Measurements from ENCODE around the gene SLC13A5. TPM values are rescaled to one million over a fixed set of nuclear protein-coding genes. Genes with fewer than 3 reads are reported as not detected.
"Not testable (repeated sequence)": the region's sequence is repeated elsewhere in the genome, so short reads cannot be mapped to it uniquely, and the experiment has no call there.

The SLC13A5 gene
- total and polyA plus RNA-seq, 4 donors: 88.4 to 399 (median 244) TPM

GRCh38 chr17:6666077-6666521 is 47.1 kb downstream of the SLC13A5 start:
- Histone ChIP-seq H3K9ac (ENCODE audit: low read depth in 1 of 2, low read length in 2 of 2) (no peak overlapping the region), H3K9me3 (ENCODE audit: control insufficient read depth in 4 of 4, low read length in 3 of 4) (no peaks in the 10 kb centered on the region), H3K4me3 (ENCODE audit: low read depth in 1 of 3, low read length in 3 of 3) (no peak overlapping the region), H3K27me3 (ENCODE audit: control insufficient read depth in 4 of 4, insufficient read depth in 4 of 4, low read length in 3 of 4) (no peaks in the 10 kb centered on the region), H3K4me1 (ENCODE audit: control insufficient read depth in 4 of 4, insufficient read depth in 4 of 4, low read length in 3 of 4) (peaks cover 2 to 12% (median 9%) of the 10 kb centered on the region in 4 donors), H3K36me3 (ENCODE audit: control insufficient read depth in 4 of 4, insufficient read depth in 3 of 4, low read depth in 1 of 4, low read length in 3 of 4) (no peaks in the 10 kb centered on the region), H3K27ac (ENCODE audit: low read depth in 1 of 2, low read length in 2 of 2) (no peak overlapping the region)
- DNase-seq (ENCODE audit: low spot score): peak; percentile 69
- 10% methylated on average over 9 of the region's 9 CpGs for WGBS
- TF ChIP-seq, protein P1, sequence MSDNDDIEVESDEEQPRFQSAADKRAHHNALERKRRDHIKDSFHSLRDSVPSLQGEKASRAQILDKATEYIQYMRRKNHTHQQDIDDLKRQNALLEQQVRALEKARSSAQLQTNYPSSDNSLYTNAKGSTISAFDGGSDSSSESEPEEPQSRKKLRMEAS (IDR thresholded peaks at IDR 0.05): no peak
- TF ChIP-seq RAD21 (IDR thresholded peaks at IDR 0.05): peak; percentile 99
- peak; percentile 9 to 31 for TF ChIP-seq HNF4A (conservative IDR thresholded peaks at IDR 0.05)
- TF ChIP-seq CTCF (IDR thresholded peaks at IDR 0.05; ENCODE audit: low read depth, low read length, missing input control): peak; percentile 94

GRCh38 chr17:6663200-6663599 is 50.0 kb downstream of the SLC13A5 start:
- H3K27ac ChIP-seq (ENCODE audit: low read depth in 1 of 2, low read length in 2 of 2); H3K9me3 ChIP-seq (ENCODE audit: control insufficient read depth in 4 of 4, low read length in 3 of 4); H3K4me3 ChIP-seq (ENCODE audit: low read depth in 1 of 3, low read length in 3 of 3); H3K27me3 ChIP-seq (ENCODE audit: control insufficient read depth in 4 of 4, insufficient read depth in 4 of 4, low read length in 3 of 4); H3K4me1 ChIP-seq (ENCODE audit: control insufficient read depth in 4 of 4, insufficient read depth in 4 of 4, low read length in 3 of 4); DNase-seq (ENCODE audit: low spot score); H3K9ac ChIP-seq (ENCODE audit: low read depth in 1 of 2, low read length in 2 of 2); H3K36me3 ChIP-seq (ENCODE audit: control insufficient read depth in 4 of 4, insufficient read depth in 3 of 4, low read depth in 1 of 4, low read length in 3 of 4): not testable (repeated sequence)
- WGBS: 94% methylated on average over 14 of the region's 14 CpGs

- no peaks in the 10 kb centered on the region for H3K27me3 ChIP-seq (ENCODE audit: control insufficient read depth in 4 of 4, insufficient read depth in 4 of 4, low read length in 3 of 4)
- TF ChIP-seq RXRA (IDR thresholded peaks at IDR 0.05) (no peak), CTCF (IDR thresholded peaks at IDR 0.05; ENCODE audit: low read depth, low read length, missing input control) (no peak), HNF4A (conservative IDR thresholded peaks at IDR 0.05) (no peak), HNF4G (IDR thresholded peaks at IDR 0.05) (no peak), GABPA (IDR thresholded peaks at IDR 0.05 in 1 of 2, conservative IDR thresholded peaks at IDR 0.05 in 1 of 2) (no peak), TAF1 (conservative IDR thresholded peaks at IDR 0.05) (no peak), FOXA1 (IDR thresholded peaks at IDR 0.05) (no peak), EGR1 (IDR thresholded peaks at IDR 0.05; ENCODE audit: low read depth in 2 of 2) (no peak), YY1 (IDR thresholded peaks at IDR 0.05) (no peak), NR2F2 (IDR thresholded peaks at IDR 0.05) (no peak), JUND (IDR thresholded peaks at IDR 0.05) (no peak), RAD21 (IDR thresholded peaks at IDR 0.05) (no peak), SP1 (IDR thresholded peaks at IDR 0.05) (no peak), FOXA2 (IDR thresholded peaks at IDR 0.05) (no peak)
- TF ChIP-seq, protein P2, sequence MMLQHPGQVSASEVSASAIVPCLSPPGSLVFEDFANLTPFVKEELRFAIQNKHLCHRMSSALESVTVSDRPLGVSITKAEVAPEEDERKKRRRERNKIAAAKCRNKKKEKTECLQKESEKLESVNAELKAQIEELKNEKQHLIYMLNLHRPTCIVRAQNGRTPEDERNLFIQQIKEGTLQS (IDR thresholded peaks at IDR 0.05): no peak
- TF ChIP-seq, protein P3, sequence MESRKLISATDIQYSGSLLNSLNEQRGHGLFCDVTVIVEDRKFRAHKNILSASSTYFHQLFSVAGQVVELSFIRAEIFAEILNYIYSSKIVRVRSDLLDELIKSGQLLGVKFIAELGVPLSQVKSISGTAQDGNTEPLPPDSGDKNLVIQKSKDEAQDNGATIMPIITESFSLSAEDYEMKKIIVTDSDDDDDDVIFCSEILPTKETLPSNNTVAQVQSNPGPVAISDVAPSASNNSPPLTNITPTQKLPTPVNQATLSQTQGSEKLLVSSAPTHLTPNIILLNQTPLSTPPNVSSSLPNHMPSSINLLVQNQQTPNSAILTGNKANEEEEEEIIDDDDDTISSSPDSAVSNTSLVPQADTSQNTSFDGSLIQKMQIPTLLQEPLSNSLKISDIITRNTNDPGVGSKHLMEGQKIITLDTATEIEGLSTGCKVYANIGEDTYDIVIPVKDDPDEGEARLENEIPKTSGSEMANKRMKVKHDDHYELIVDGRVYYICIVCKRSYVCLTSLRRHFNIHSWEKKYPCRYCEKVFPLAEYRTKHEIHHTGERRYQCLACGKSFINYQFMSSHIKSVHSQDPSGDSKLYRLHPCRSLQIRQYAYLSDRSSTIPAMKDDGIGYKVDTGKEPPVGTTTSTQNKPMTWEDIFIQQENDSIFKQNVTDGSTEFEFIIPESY (IDR thresholded peaks at IDR 0.05): no peak
- TF ChIP-seq, protein P4, sequence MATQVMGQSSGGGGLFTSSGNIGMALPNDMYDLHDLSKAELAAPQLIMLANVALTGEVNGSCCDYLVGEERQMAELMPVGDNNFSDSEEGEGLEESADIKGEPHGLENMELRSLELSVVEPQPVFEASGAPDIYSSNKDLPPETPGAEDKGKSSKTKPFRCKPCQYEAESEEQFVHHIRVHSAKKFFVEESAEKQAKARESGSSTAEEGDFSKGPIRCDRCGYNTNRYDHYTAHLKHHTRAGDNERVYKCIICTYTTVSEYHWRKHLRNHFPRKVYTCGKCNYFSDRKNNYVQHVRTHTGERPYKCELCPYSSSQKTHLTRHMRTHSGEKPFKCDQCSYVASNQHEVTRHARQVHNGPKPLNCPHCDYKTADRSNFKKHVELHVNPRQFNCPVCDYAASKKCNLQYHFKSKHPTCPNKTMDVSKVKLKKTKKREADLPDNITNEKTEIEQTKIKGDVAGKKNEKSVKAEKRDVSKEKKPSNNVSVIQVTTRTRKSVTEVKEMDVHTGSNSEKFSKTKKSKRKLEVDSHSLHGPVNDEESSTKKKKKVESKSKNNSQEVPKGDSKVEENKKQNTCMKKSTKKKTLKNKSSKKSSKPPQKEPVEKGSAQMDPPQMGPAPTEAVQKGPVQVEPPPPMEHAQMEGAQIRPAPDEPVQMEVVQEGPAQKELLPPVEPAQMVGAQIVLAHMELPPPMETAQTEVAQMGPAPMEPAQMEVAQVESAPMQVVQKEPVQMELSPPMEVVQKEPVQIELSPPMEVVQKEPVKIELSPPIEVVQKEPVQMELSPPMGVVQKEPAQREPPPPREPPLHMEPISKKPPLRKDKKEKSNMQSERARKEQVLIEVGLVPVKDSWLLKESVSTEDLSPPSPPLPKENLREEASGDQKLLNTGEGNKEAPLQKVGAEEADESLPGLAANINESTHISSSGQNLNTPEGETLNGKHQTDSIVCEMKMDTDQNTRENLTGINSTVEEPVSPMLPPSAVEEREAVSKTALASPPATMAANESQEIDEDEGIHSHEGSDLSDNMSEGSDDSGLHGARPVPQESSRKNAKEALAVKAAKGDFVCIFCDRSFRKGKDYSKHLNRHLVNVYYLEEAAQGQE (IDR thresholded peaks at IDR 0.05): no peak
- TF ChIP-seq, protein P1 (IDR thresholded peaks at IDR 0.05): no peak
- H3K4me3 ChIP-seq (ENCODE audit: low read depth in 1 of 3, low read length in 3 of 3): no peak overlapping the region
- no peaks in the 10 kb centered on the region for H3K36me3 ChIP-seq (ENCODE audit: control insufficient read depth in 4 of 4, insufficient read depth in 3 of 4, low read depth in 1 of 4, low read length in 3 of 4)
- no peaks in the 10 kb centered on the region for H3K9me3 ChIP-seq (ENCODE audit: control insufficient read depth in 4 of 4, low read length in 3 of 4)
- WGBS: 89% methylated on average over 2 of the region's 2 CpGs
- no peak for DNase-seq (ENCODE audit: low spot score)
- peaks cover 0 to 6% (median 4%) of the 10 kb centered on the region in 4 donors for H3K4me1 ChIP-seq (ENCODE audit: control insufficient read depth in 4 of 4, insufficient read depth in 4 of 4, low read length in 3 of 4)
- no peak overlapping the region for H3K9ac ChIP-seq (ENCODE audit: low read depth in 1 of 2, low read length in 2 of 2)
- H3K27ac ChIP-seq (ENCODE audit: low read depth in 1 of 2, low read length in 2 of 2): no peak overlapping the region
These were observed 51.7 kb downstream of the SLC13A5 start for GRCh38 chr17:6661464-6661848.

Measured in liver (tissue), 9 donors.